CD14-positive monocyte (primary cell): ENCODE data around the gene GRM8. TPM values are rescaled to one million over a fixed set of nuclear protein-coding genes. Genes with fewer than 3 reads are reported as not detected.

Experiments
- DNase-seq, 3 donors: peaks; one replicate each; pipeline ENCODE4 v3.0.0-alpha.2; 2011 to 2022
- H2AFZ ChIP-seq: 2 replicates; pipeline ENCODE4 v1.6.0; 2012; ENCODE audit warnings: mild to moderate bottlenecking, low read depth, low read length, inconsistent platforms; ENCODE audit not compliant: insufficient read depth, poor library complexity, severe bottlenecking
- H3K27ac ChIP-seq, 2 donors: 1 replicate in 1 of 2; 2 replicates in 1 of 2; pipeline ENCODE4 v1.5.1; 2012 to 2013; ENCODE audit warnings: low read length in 2 of 2, control low read depth in 1 of 2, inconsistent platforms in 1 of 2, low read depth in 1 of 2, mild to moderate bottlenecking in 1 of 2
- H3K27me3 ChIP-seq, 2 donors: one replicate each; pipeline versions ENCODE4 v1.6.0 to v1.6.1; 2011 to 2013; ENCODE audit warnings: low read length in 2 of 2; ENCODE audit not compliant: control insufficient read depth in 2 of 2, insufficient read depth in 2 of 2
- H3K36me3 ChIP-seq, 2 donors: replicated peaks in 1 of 2; 1 replicate in 1 of 2; 2 replicates in 1 of 2; pipeline versions ENCODE4 v1.5.1 to v1.6.1; 2012 to 2013; ENCODE audit warnings: low read length in 2 of 2, control low read depth in 1 of 2, inconsistent platforms in 1 of 2, mild to moderate bottlenecking in 1 of 2; ENCODE audit not compliant: insufficient read depth in 2 of 2, control insufficient read depth in 1 of 2
- H3K4me1 ChIP-seq, 2 donors: 1 replicate in 1 of 2; 2 replicates in 1 of 2; pipeline versions ENCODE4 v1.5.1 to v1.6.1; 2012 to 2013; ENCODE audit warnings: low read length in 2 of 2, control low read depth in 1 of 2, inconsistent platforms in 1 of 2, mild to moderate bottlenecking in 1 of 2, moderate library complexity in 1 of 2; ENCODE audit not compliant: insufficient read depth in 2 of 2, control insufficient read depth in 1 of 2
- H3K4me2 ChIP-seq: replicated peaks from 2 replicates; pipeline ENCODE3; 2012; ENCODE audit warnings: low read length, moderate library complexity, mild to moderate bottlenecking; ENCODE audit not compliant: poor library complexity, severe bottlenecking; ENCODE audit errors: extremely low read depth
- H3K4me3 ChIP-seq, 3 experiments: fragments of 200-600 bp in 1 of 3; sonication (generic) in 1 of 3; replicated peaks in 1 of 3; 1 replicate in 2 of 3; 2 replicates in 1 of 3; pipeline ENCODE4 v1.5.1; 2011 to 2013; ENCODE audit warnings: low read length in 3 of 3, mild to moderate bottlenecking in 3 of 3, control low read depth in 2 of 3, low read depth in 2 of 3, inconsistent platforms in 1 of 3, moderate library complexity in 1 of 3
- H3K79me2 ChIP-seq: 2 replicates; pipeline ENCODE4 v1.6.0; 2012; ENCODE audit warnings: mild to moderate bottlenecking, control low read depth, inconsistent platforms, low read length, moderate library complexity; ENCODE audit not compliant: insufficient read depth
- H3K9ac ChIP-seq: 2 replicates; pipeline ENCODE4 v1.6.0; 2017; ENCODE audit warnings: low read length, mild to moderate bottlenecking; ENCODE audit not compliant: insufficient read depth, poor library complexity, severe bottlenecking
- H3K9me3 ChIP-seq, 2 donors: replicated peaks in 1 of 2; 1 replicate in 1 of 2; 2 replicates in 1 of 2; pipeline versions ENCODE4 v1.5.1 to v1.6.1; 2012 to 2013; ENCODE audit warnings: low read length in 2 of 2, control low read depth in 1 of 2; ENCODE audit not compliant: control insufficient read depth in 1 of 2, insufficient read depth in 1 of 2
- H4K20me1 ChIP-seq: 2 replicates; pipeline ENCODE4 v1.6.0; 2012; ENCODE audit warnings: mild to moderate bottlenecking, low read length, control low read depth, moderate library complexity; ENCODE audit not compliant: insufficient read depth
- H3K27ac Mint-ChIP-seq, 7 donors: one replicate each; pipeline ENCODE4 v1.8.0; 2020; ENCODE audit warnings: mild to moderate bottlenecking in 7 of 7, mixed read lengths in 7 of 7, moderate library complexity in 6 of 7, inconsistent platforms in 2 of 7
- H3K27me3 Mint-ChIP-seq, 3 donors: one replicate each; pipeline ENCODE4 v1.8.0; 2021 to 2022; ENCODE audit warnings: low read depth in 3 of 3, mild to moderate bottlenecking in 3 of 3, mixed read lengths in 3 of 3, moderate library complexity in 3 of 3, inconsistent platforms in 1 of 3
- H3K36me3 Mint-ChIP-seq, 2 donors: one replicate each; pipeline ENCODE4 v1.8.0; 2020; ENCODE audit warnings: mixed read lengths in 2 of 2, inconsistent platforms in 1 of 2, mild to moderate bottlenecking in 1 of 2
- H3K4me1 Mint-ChIP-seq: one replicate; pipeline ENCODE4 v1.8.0; 2020; ENCODE audit warnings: mild to moderate bottlenecking, mixed read lengths
- H3K4me3 Mint-ChIP-seq, 2 donors: one replicate each; pipeline ENCODE4 v1.8.0; 2020; ENCODE audit warnings: mild to moderate bottlenecking in 2 of 2, mixed read lengths in 2 of 2, moderate library complexity in 1 of 2
- H3K9me3 Mint-ChIP-seq, 7 donors: one replicate each; pipeline ENCODE4 v1.8.0; 2020 to 2022; ENCODE audit warnings: mixed read lengths in 7 of 7, mild to moderate bottlenecking in 6 of 7, moderate library complexity in 6 of 7, inconsistent platforms in 2 of 7
- WGBS: methylation state at CpG from one replicate; pipeline ENCODE4 v1.1.5; 2013; ENCODE audit warnings: missing lambda C conversion rate; ENCODE audit not compliant: insufficient coverage; 5-methylcytosine and 5-hydroxymethylcytosine counted together
- intact Hi-C, 2 donors: fragments of 100-400 bp; cut with micrococcal nuclease; formaldehyde crosslinking; loops; one replicate each; pipeline versions ENCODE4 v1.15.0 to v1.15.1; 2023
- polyA plus RNA-seq, 3 donors: library from polyadenylated mRNA; depleted of rRNA in 1 of 3; unstranded in 2 of 3; stranded (reverse) in 1 of 3; fragments of 300-500 nt in 2 of 3; fragments of >200 nt in 1 of 3; fragmentation: Illumina TruSeq in 2 of 3; gene quantifications; 1 replicate in 2 of 3; 2 replicates in 1 of 3; pipeline ENCODE4 v1.2.3, GENCODE V29; 2012 to 2021
- small RNA-seq: library from RNA; depleted of rRNA; stranded (forward); fragments of <200 nt; gene quantifications from one replicate; pipeline ENCODE3, GENCODE V24; 2012; ENCODE audit warnings: low read depth; ENCODE audit not compliant: insufficient read length
- TF ChIP-seq, protein P1 (sequence below): fragments of 200-600 bp; IDR thresholded peaks from one replicate; pipeline ENCODE4 v1.8.0; 2022; ENCODE audit warnings: antibody characterized with exemption, mild to moderate bottlenecking

GRM8 gene
- polyA plus RNA-seq, 3 donors, result not detected

DNA sequence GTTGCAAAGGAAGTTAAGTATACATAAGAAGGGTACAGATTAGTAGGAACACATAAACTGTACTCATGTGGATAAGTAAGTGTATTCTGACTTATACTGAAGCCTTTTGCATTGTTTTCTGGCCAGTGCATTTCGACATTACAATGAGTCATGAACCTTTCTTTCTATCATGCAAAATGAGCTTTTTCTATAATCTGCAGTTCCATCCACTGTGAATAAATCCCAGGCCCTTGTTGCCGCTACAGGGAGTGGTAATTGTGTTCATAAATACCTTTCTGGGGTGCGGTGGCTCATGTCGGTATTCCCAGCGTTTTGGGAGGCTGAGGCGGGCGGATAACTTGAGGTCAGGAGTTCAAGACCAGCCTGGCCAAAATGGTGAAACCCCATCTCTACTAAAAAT is 858.3 kb downstream of the GRM8 start:
- Histone ChIP-seq H2AFZ (no peak overlapping the region), H3K9me3 (no peaks in the 10 kb centered on the region), H3K79me2 (no peaks in the 10 kb centered on the region), H3K4me2 (no peak overlapping the region), H3K9ac (no peak overlapping the region), H3K36me3 (no peaks in the 10 kb centered on the region), H4K20me1 (no peaks in the 10 kb centered on the region), H3K4me3 (no peak overlapping the region), H3K27me3 (no peaks in the 10 kb centered on the region), H3K27ac (no peak overlapping the region), H3K4me1 (no peaks in the 10 kb centered on the region)
- no peak for DNase-seq
- intact Hi-C loops, result no loop called here
- Mint-ChIP-seq H3K36me3 (no peaks in the 10 kb centered on the region), H3K4me3 (no peak overlapping the region), H3K27me3 (no peaks in the 10 kb centered on the region), H3K9me3 (peaks cover 0 to 6% (median 3%) of the 10 kb centered on the region in 7 donors), H3K27ac (no peak overlapping the region), H3K4me1 (no peaks in the 10 kb centered on the region)
- WGBS, result no CpG with 5 or more reads among the region's 7 CpGs
- TF ChIP-seq, protein P1, sequence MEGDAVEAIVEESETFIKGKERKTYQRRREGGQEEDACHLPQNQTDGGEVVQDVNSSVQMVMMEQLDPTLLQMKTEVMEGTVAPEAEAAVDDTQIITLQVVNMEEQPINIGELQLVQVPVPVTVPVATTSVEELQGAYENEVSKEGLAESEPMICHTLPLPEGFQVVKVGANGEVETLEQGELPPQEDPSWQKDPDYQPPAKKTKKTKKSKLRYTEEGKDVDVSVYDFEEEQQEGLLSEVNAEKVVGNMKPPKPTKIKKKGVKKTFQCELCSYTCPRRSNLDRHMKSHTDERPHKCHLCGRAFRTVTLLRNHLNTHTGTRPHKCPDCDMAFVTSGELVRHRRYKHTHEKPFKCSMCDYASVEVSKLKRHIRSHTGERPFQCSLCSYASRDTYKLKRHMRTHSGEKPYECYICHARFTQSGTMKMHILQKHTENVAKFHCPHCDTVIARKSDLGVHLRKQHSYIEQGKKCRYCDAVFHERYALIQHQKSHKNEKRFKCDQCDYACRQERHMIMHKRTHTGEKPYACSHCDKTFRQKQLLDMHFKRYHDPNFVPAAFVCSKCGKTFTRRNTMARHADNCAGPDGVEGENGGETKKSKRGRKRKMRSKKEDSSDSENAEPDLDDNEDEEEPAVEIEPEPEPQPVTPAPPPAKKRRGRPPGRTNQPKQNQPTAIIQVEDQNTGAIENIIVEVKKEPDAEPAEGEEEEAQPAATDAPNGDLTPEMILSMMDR, result no peak

Small RNA genes lying within 50 kb of the gene (small RNA-seq; reads per million reads assigned to genes)
- not detected for gene MIR592

Other genes starting within 250 kb of the GRM8 start
- gene ZNF800, start 139.8 kb upstream of the GRM8 start, polyA plus RNA-seq, result 10 to 100 TPM; 11.8 to 19.6 (median 16.2) TPM